ENCODE data around the gene PNPLA3. TPM values are rescaled to one million over a fixed set of nuclear protein-coding genes. Genes with fewer than 3 reads are reported as not detected.

PNPLA3 gene
- total and polyA plus RNA-seq, 11 donors: 0.11 to 1.9 (median 0.18) TPM; not detected in 5

DNA sequence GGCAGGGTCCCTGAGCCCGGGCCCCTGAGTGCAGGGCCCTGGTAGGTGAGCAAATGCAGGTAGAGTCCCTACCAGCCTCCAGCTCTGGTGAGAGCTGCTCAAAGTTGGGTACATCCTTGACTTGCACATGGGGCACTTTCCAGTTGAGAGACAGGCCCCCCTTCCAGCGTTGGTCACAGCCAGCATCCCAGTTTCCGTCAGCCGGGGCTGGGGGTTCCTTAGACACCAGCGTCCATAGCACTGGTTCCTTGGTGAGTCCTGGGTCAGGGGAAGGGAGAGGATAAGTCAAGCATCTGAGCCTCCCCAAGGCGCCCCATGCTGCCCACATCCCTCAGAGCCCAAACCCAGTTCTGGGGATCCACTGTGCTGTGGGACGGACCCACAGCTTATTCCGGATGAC is 37.4 kb upstream of the PNPLA3 start:
- peaks cover 9 to 61% (median 27%) of the 10 kb centered on the region in 9 donors for H3K27me3 ChIP-seq
- DNase-seq: no peak

DNA sequence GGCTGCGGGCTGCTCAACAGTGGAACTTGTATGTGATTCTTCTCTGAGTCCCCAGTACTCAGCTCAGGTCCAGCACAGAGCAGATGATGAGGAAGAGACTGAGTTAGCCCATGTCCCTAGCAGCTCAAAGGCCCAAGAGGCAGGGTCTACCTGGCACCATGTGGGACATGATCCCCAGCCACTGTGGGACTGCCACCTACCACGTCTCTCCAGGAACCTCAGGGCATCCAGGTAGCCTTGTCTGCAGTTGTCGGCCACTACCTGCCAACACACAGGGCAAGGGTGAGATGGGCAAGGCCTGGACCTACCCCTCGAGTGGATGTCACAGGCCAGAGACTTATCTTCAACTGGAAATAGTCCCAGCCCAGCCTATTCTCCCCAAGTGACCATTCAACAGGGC is 36.2 kb upstream of the PNPLA3 start:
- DNase-seq: no peak
- H3K27me3 ChIP-seq: peaks cover 15 to 66% (median 39%) of the 10 kb centered on the region in 9 donors
- no peaks in the 10 kb centered on the region for H3K36me3 ChIP-seq
- ATAC-seq: no peak
- WGBS, 4 donors: 55 to 79% (median 70%) methylated on average over 2 to 4 of the region's 4 CpGs
- H3K27ac ChIP-seq: no peak overlapping the region
- peaks cover 0 to 13% (median 0%) of the 10 kb centered on the region in 12 donors for H3K4me1 ChIP-seq
- intact Hi-C loops (cut with DNase I): loop anchor here in 4 of 10 donors (5.0 to 10.0 kb wide), 3 partner anchors 60 to 613 kb away; no protein-coding TSS in a partner anchor
- TF ChIP-seq POLR2A (IDR thresholded peaks at IDR 0.05): no peak
- TF ChIP-seq, protein P1, sequence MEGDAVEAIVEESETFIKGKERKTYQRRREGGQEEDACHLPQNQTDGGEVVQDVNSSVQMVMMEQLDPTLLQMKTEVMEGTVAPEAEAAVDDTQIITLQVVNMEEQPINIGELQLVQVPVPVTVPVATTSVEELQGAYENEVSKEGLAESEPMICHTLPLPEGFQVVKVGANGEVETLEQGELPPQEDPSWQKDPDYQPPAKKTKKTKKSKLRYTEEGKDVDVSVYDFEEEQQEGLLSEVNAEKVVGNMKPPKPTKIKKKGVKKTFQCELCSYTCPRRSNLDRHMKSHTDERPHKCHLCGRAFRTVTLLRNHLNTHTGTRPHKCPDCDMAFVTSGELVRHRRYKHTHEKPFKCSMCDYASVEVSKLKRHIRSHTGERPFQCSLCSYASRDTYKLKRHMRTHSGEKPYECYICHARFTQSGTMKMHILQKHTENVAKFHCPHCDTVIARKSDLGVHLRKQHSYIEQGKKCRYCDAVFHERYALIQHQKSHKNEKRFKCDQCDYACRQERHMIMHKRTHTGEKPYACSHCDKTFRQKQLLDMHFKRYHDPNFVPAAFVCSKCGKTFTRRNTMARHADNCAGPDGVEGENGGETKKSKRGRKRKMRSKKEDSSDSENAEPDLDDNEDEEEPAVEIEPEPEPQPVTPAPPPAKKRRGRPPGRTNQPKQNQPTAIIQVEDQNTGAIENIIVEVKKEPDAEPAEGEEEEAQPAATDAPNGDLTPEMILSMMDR (IDR thresholded peaks at IDR 0.05): no peak
- no peak overlapping the region for H3K4me3 ChIP-seq
- no peaks in the 10 kb centered on the region for H3K9me3 ChIP-seq

More for the DNA sequence above, 37.4 kb upstream of the PNPLA3 start:
- 64 to 71% (median 69%) methylated on average over 8 of the region's 8 CpGs for WGBS, 4 donors
- TF ChIP-seq, protein P1 (IDR thresholded peaks at IDR 0.05): no peak
- TF ChIP-seq POLR2A (IDR thresholded peaks at IDR 0.05): no peak
- intact Hi-C loops (cut with DNase I): loop anchor here in 4 of 10 donors (5.0 to 10.0 kb wide), 3 partner anchors 59 to 611 kb away; no protein-coding TSS in a partner anchor
- Histone ChIP-seq H3K27ac (no peak overlapping the region), H3K36me3 (no peaks in the 10 kb centered on the region), H3K9me3 (no peaks in the 10 kb centered on the region), H3K4me1 (peaks cover 0 to 4% (median 0%) of the 10 kb centered on the region in 12 donors), H3K4me3 (no peak overlapping the region)
- no peak for ATAC-seq

DNA sequence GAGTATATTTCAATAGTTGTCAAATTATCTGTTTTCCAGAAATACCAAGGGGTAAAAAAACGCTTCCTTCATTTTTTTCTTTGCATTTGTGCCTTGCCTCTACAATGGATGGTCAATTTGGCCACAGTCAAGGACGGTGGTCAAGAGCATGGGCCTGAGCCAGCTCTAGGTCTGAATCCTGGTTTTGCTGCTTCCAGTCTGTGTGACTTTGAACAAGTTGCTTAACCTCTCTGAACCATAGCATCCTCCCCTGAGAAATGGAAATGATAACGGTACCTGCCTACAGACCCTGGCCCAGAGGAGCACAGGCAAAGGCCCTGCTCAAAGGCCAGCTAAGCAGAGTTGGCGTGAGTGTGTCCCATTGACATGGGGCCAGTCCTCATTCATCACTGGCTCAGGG is 34.9 kb upstream of the PNPLA3 start:
- no peak overlapping the region for H3K4me3 ChIP-seq
- no peak overlapping the region for H3K27ac ChIP-seq
- TF ChIP-seq, protein P1 (IDR thresholded peaks at IDR 0.05): no peak
- WGBS, 4 donors: 71 to 80% (median 76%) methylated on average over 3 to 4 of the region's 4 CpGs
- peaks cover 0 to 13% (median 0%) of the 10 kb centered on the region in 12 donors for H3K4me1 ChIP-seq
- intact Hi-C loops (cut with DNase I): loop anchor here in 4 of 10 donors (5.0 to 10.0 kb wide), 3 partner anchors 61 to 614 kb away; no protein-coding TSS in a partner anchor
- peaks cover 15 to 77% (median 44%) of the 10 kb centered on the region in 9 donors for H3K27me3 ChIP-seq
- H3K9me3 ChIP-seq: no peaks in the 10 kb centered on the region
- DNase-seq: no peak
- ATAC-seq: no peak
- no peaks in the 10 kb centered on the region for H3K36me3 ChIP-seq

DNA sequence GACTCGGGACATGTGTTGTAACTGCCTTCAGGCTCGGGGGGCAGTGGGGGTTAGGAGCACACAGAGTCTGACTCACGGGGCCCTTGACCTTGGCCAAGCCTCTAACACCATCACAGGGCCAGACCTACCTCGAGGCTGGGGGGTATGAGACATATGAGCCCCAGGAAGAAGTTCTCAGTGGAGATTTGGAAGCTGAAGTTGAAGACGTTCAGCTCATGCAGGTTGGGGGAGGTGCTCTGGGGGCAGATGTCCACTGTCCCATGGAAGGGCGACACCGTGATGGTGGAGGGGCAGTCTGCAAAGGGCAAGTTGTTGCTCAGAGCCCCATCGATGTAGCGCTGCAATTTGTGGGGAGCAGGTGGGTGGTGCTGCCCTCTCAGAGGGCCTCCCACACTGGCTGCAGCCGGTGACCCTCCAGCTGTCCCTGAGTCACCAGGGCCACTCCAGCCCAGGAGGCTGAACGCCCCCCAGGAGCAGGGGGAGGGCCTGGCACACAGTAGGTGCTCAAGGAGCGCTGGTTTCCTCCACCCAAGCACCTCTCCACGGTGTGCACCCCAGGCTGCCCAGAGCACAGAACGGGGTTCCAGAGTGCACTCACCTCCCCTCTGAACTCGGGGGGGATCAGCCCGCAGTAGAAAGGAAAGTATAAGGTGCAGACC is 34.3 kb upstream of the PNPLA3 start:
- ATAC-seq (no peak), DNase-seq (no peak)
- Histone ChIP-seq H3K36me3 (no peaks in the 10 kb centered on the region), H3K9me3 (no peaks in the 10 kb centered on the region), H3K27ac (no peak overlapping the region), H3K27me3 (peaks cover 15 to 77% (median 44%) of the 10 kb centered on the region in 9 donors), H3K4me1 (peaks cover 0 to 13% (median 0%) of the 10 kb centered on the region in 12 donors), H3K4me3 (no peak overlapping the region)
- WGBS, 4 donors: 75 to 77% (median 75%) methylated on average over 13 to 16 of the region's 16 CpGs
- intact Hi-C loops (cut with DNase I): loop anchor here in 4 of 10 donors (5.0 to 10.0 kb wide), 3 partner anchors 62 to 615 kb away; no protein-coding TSS in a partner anchor
- TF ChIP-seq POLR2A (IDR thresholded peaks at IDR 0.05): no peak
- TF ChIP-seq, protein P1 (IDR thresholded peaks at IDR 0.05): no peak

Data from heart left ventricle (tissue), 16 donors.